ENCODE results near the gene DIRAS1. TPM values are rescaled to one million over a fixed set of nuclear protein-coding genes. Genes with fewer than 3 reads are reported as not detected.

Gene DIRAS1
- total and polyA plus RNA-seq, 2 of the 4 experiments (the other 2 are of a cell fraction): 1.4 to 10.3 TPM

DNA sequence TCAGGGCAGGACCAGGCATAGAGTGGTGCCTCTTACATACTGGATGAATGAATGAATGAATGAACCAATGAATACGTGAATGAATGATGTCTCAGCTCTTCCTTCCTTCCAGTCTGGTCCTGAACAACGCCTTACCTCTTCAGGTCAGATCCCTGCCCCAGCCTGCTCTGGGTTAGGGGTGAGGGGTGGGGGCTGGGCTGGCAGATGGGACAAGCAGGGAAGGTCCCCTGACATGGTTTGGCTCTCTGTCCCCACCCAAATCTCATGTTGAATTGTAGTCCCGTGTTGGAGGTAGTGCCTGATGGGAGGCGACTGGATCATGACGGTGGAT lies 9.3 kb downstream of the DIRAS1 start:
- H2AFZ ChIP-seq (replicated peaks; ENCODE audit: low read length, poor library complexity): peak overlapping the region; percentile 24
- dilution Hi-C loops (cut with HindIII; ENCODE audit: low sequenced_read_pairs, unreplicated experiment): no loop called here
- no peak overlapping the region for H2BK5ac ChIP-seq (ENCODE audit: low read depth, low read length, poor library complexity, severe bottlenecking)
- POLR2A ChIA-PET (ENCODE audit: unreplicated experiment): no interaction called here
- H3K4me2 ChIP-seq (ENCODE audit: low read depth, low read length): no peak overlapping the region
- 0 out of 3 replicates have a peak overlapping the region, but pooled peaks have one; percentile 9 for H2BK15ac ChIP-seq (ENCODE audit: low read depth, low read length)
- no peaks in the 10 kb centered on the region; the same call in 1 of the 2 replicates for H3K36me3 ChIP-seq (ENCODE audit: control insufficient read depth, insufficient read depth, low read length)
- no peak overlapping the region for H4K5ac ChIP-seq (ENCODE audit: low read depth, low read length)
- peak overlapping the region; percentile 55; the same call in 1 of the 2 replicates for H2BK120ac ChIP-seq (ENCODE audit: low read depth, low read length)
- H3K27ac ChIP-seq (ENCODE audit: insufficient read depth, low read length): no peak overlapping the region
- TF ChIP-seq POLR2A (IDR thresholded peaks at IDR 0.05; ENCODE audit: low read depth, low read length) (peak; percentile 4; the same call in 1 of the 2 replicates), BHLHE40 (IDR thresholded peaks at IDR 0.05; ENCODE audit: low read depth, low read length) (no peak)
- H3K14ac ChIP-seq (replicated peaks; ENCODE audit: low read depth, low read length): no peak overlapping the region
- no peak overlapping the region for H4K91ac ChIP-seq (ENCODE audit: insufficient read depth, low read depth, low read length)
- H2AK5ac ChIP-seq (ENCODE audit: low read depth, low read length): peak overlapping the region; percentile 6; the same call in 1 of the 2 replicates
- in situ Hi-C loops (cut with MboI; ENCODE audit: low sequenced_read_pairs): no loop called here
- H4K8ac ChIP-seq (ENCODE audit: low read depth in 2 of 2, low read length in 2 of 2): no peak overlapping the region
- H2BK20ac ChIP-seq (ENCODE audit: low read depth, low read length): no peak overlapping the region; the same call in 1 of the 2 replicates
- H3K4me1 ChIP-seq (ENCODE audit: control insufficient read depth, insufficient read depth, low read length): peaks cover 6% of the 10 kb centered on the region
- peaks cover 9% of the 10 kb centered on the region for H3K9me3 ChIP-seq (ENCODE audit: control insufficient read depth, insufficient read depth, low read length)
- DNase-seq (no peak), ATAC-seq (ENCODE audit: low read depth) (no peak)
- H3K79me1 ChIP-seq (ENCODE audit: low read depth in 1 of 2, low read length in 2 of 2): no peaks in the 10 kb centered on the region; a peak in 1 of 4 replicates
- no TSS peak for BruUV-seq (replicated peaks)
- H3K18ac ChIP-seq (ENCODE audit: low read depth, low read length): no peak overlapping the region
- intact Hi-C loops (cut with micrococcal nuclease): no loop called here
- no CpG with 5 or more reads among the region's 5 CpGs for WGBS, 2 experiments (ENCODE audit: extremely low coverage in 2 of 2, insufficient read length in 1 of 2)
- CTCF ChIA-PET: no interaction called here
- H3K9ac ChIP-seq (ENCODE audit: low read depth, low read length): no peak overlapping the region
- peak overlapping the region; percentile 45 for H2AK9ac ChIP-seq (replicated peaks; ENCODE audit: low read depth, low read length, poor library complexity)
- no peak overlapping the region for H3K56ac ChIP-seq (ENCODE audit: extremely low read depth, insufficient read depth, low read length)
- no peak overlapping the region for H3K23ac ChIP-seq (ENCODE audit: low read depth, low read length)
- H3K4me3 ChIP-seq (ENCODE audit: insufficient read depth, low read depth, low read length): no peak overlapping the region
- peak overlapping the region; percentile 13; the same call in 1 of the 2 replicates for H3K4ac ChIP-seq (ENCODE audit: low read depth, low read length)
- H3K27me3 ChIP-seq (ENCODE audit: control insufficient read depth, insufficient read depth, low read length): no peaks in the 10 kb centered on the region
- H4K20me1 ChIP-seq (ENCODE audit: insufficient read depth, low read length): no peaks in the 10 kb centered on the region; the same call in none of the 2 replicates
- peaks cover 12% of the 10 kb centered on the region; the same call in 1 of the 2 replicates for H3K9me1 ChIP-seq (ENCODE audit: insufficient read depth, low read length)
